Activated T-cell treated with anti-CD3 and anti-CD28 coated beads, Interleukin-2, amount 50 U/mL, for 4 hours (primary cell): ENCODE data around the gene HTR3C. TPM values are rescaled to one million over a fixed set of nuclear protein-coding genes. Genes with fewer than 3 reads are reported as not detected.

Source experiments
- ATAC-seq, 2 donors: fragments of 200-7000 bp; cut with Tn5 transposase; one replicate each; pipeline ENCODE4 v1.10.0; 2021
- DNase-seq: peaks from one replicate; pipeline ENCODE4 v3.0.0-alpha.2; 2020
- H3K27me3 Mint-ChIP-seq: one replicate; pipeline ENCODE4 v1.8.0; 2021; ENCODE audit warnings: low read depth, mixed read lengths
- H3K36me3 Mint-ChIP-seq: one replicate; pipeline ENCODE4 v1.8.0; 2022; ENCODE audit warnings: mixed read lengths; ENCODE audit not compliant: insufficient read depth
- H3K4me1 Mint-ChIP-seq: one replicate; pipeline ENCODE4 v1.8.0; 2021; ENCODE audit warnings: low read depth, mixed read lengths
- H3K4me3 Mint-ChIP-seq: one replicate; pipeline ENCODE4 v1.8.0; 2021; ENCODE audit warnings: mild to moderate bottlenecking, moderate library complexity, mixed read lengths
- H3K9me3 Mint-ChIP-seq: one replicate; pipeline ENCODE4 v1.8.0; 2021; ENCODE audit warnings: mixed read lengths
- total RNA-seq, 3 donors: library from RNA; stranded (reverse); gene quantifications; one replicate each; pipeline ENCODE4 v1.2.1, GENCODE V29; 2021

HTR3C gene
- total RNA-seq, 3 donors from 2014 or later = not detected

- no peaks in the 10 kb centered on the region for H3K4me1 Mint-ChIP-seq
- no peaks in the 10 kb centered on the region for H3K36me3 Mint-ChIP-seq
- H3K27me3 Mint-ChIP-seq = peaks cover 11% of the 10 kb centered on the region
- peaks cover 6% of the 10 kb centered on the region for H3K9me3 Mint-ChIP-seq
- no peak for ATAC-seq
- DNase-seq = no peak
- no peak within 1 kb of the TSS for H3K4me3 Mint-ChIP-seq
Measured at GRCh38 chr3:184096811-184097383, 44.0 kb downstream of the HTR3C start, which contains the start of gene HTR3E. TSS of gene HTR3E (plus strand) at chr3:184097064. CDS start at chr3:184097530, 466 bp downstream.

DNA sequence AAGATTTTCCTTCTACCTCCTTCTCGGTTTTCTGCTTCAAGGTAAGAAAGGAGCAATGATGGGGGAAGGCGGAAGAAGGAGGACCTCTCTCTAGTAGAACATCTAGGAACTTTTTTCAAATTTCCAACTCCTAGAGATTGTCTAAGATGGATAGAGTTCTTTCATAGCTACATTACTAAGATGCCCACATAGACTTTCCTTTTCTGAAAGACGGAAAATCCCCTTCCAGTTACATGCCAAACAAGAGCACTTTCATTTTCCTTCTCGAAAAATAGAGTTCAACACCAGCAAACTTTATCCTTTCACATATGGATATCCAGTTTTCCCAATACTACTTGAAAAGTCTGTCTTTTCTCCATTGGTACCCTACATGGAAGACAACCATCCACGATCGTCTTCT lies 44.7 kb downstream of the HTR3C start:
- H3K4me1 Mint-ChIP-seq = no peaks in the 10 kb centered on the region
- H3K9me3 Mint-ChIP-seq = no peaks in the 10 kb centered on the region
- no peaks in the 10 kb centered on the region for H3K36me3 Mint-ChIP-seq
- H3K27me3 Mint-ChIP-seq = peaks cover 8% of the 10 kb centered on the region
- H3K4me3 Mint-ChIP-seq = no peak overlapping the region
- no peak for ATAC-seq
- DNase-seq = no peak

- no peaks in the 10 kb centered on the region for H3K9me3 Mint-ChIP-seq
- no peak overlapping the region for H3K4me3 Mint-ChIP-seq
- H3K36me3 Mint-ChIP-seq = no peaks in the 10 kb centered on the region
Measured at GRCh38 chr3:184099806-184100686, 47.2 kb downstream of the HTR3C start.

More at GRCh38 chr3:184099806-184100686, 47.2 kb downstream of the HTR3C start:
- no peak for DNase-seq
- no peak for ATAC-seq
- peaks cover 2% of the 10 kb centered on the region for H3K27me3 Mint-ChIP-seq
- H3K4me1 Mint-ChIP-seq = no peaks in the 10 kb centered on the region

Other genes with a start within 250 kb of the HTR3C start
- gene MAP6D1, start 227.5 kb upstream of the HTR3C start, total RNA-seq = 1 to 10 TPM; 1.4 to 3.9 (median 3.2) TPM
- gene PARL, start 168.2 kb upstream of the HTR3C start, total RNA-seq = 100 to 1,000 TPM; 102 to 109 (median 105) TPM
- gene ABCC5, start 35.2 kb upstream of the HTR3C start, total RNA-seq = 10 to 100 TPM; 10.0 to 12.5 (median 12.4) TPM
- not detected for gene HTR3D, start 21.3 kb upstream of the HTR3C start, total RNA-seq
- not detected for gene HTR3E, start 44.0 kb downstream of the HTR3C start, total RNA-seq
- gene EIF2B5, start 82.3 kb downstream of the HTR3C start, total RNA-seq = 10 to 100 TPM; 91.7 to 94.5 (median 92.6) TPM
- gene DVL3, start 102.3 kb downstream of the HTR3C start, total RNA-seq = 10 to 100 TPM; 38.7 to 46.4 (median 40.3) TPM
- 100 to 1,000 TPM; 242 to 255 (median 251) TPM for gene AP2M1, start 121.8 kb downstream of the HTR3C start, total RNA-seq
- gene ABCF3, start 133.2 kb downstream of the HTR3C start, total RNA-seq = 10 to 100 TPM; 79.7 to 91.2 (median 84.4) TPM
- under 1 TPM in 1 of 3 donors, not detected in 2; 0.16 TPM for gene VWA5B2, start 176.5 kb downstream of the HTR3C start, total RNA-seq
- 10 to 100 TPM; 89.9 to 93.7 (median 92.5) TPM for gene ALG3, start 195.9 kb downstream of the HTR3C start, total RNA-seq
- gene EEF1AKMT4, start 196.6 kb downstream of the HTR3C start, total RNA-seq = 10 to 100 TPM; 15.2 to 19.7 (median 18.1) TPM
- under 1 TPM; 0.34 to 0.53 (median 0.35) TPM for gene CAMK2N2, start 208.5 kb downstream of the HTR3C start, total RNA-seq
- not detected for gene ECE2, start 223.0 kb downstream of the HTR3C start, total RNA-seq
- gene PSMD2, start 246.2 kb downstream of the HTR3C start, total RNA-seq = 100 to 1,000 TPM; 497 to 520 (median 498) TPM